Measurements from ENCODE around the gene NOL6. TPM values are rescaled to one million over a fixed set of nuclear protein-coding genes. Genes with fewer than 3 reads are reported as not detected.

Gene NOL6
- total RNA-seq, 1 experiment from 2014 or later, result 48.5 TPM

DNA sequence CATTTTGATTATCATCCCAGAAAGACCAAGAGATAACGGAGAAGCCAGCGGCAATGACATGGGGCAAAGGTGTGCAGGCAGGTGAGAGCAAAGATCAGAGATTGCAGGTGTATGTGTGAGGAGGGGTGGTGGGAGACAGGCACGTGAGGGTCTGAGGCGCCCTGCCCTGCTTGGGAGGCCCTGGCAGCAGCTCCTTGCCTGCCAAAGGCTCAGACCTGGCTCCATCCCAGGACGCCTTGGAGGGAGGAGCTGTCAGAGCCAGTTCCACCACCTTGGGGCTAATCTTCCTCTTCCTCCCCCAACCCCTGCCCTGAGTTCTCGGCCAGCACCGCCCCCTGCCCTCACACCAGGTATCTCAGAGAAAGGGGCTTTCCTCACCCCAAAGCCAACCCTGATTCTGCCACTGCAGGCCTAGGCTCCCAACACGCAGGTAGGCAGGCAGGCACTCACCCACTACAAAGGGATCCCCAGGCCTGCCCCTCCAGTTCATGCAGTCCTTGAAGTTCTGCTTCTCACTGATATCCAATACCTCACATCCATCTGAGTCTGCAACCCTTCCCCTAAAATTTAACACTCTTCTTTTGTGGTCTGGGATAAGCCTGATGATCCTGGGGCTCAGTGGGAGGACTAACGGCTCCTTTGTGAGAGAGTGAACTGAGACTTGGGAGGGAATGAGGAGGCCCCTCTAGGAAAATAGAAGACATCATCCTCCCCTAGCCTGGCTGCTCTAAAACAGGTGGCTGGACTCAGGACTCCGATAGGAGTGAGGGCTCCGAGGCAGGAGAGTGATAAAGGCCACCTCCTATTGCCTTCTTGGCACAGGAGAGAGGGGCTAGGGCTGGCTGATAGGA lies 28.1 kb downstream of the NOL6 start:
- POLR2A ChIA-PET, result interaction anchor here (1.1 to 1.8 kb wide), 2 partner anchors 70 to 421 kb away, joined by 3 to 5 read pairs; partner anchors contain the start of gene DNAJA1
- Mint-ChIP-seq H3K27ac (no peak overlapping the region), H3K27me3 (ENCODE audit: low read depth) (peaks cover 28% of the 10 kb centered on the region), H3K9me3 (no peaks in the 10 kb centered on the region), H3K4me3 (no peak overlapping the region), H3K36me3 (no peaks in the 10 kb centered on the region), H3K4me1 (peaks cover 35% of the 10 kb centered on the region)
- no peak for DNase-seq (ENCODE audit: low spot score)
- TF ChIP-seq ZNF671 (CRISPR knock-in tag; IDR thresholded peaks at IDR 0.05) (no peak), CBFB (CRISPR knock-in tag; IDR thresholded peaks at IDR 0.05; ENCODE audit: low read depth) (no peak), CREB1 (CRISPR knock-in tag; IDR thresholded peaks at IDR 0.05) (no peak), ZNF416 (CRISPR knock-in tag; IDR thresholded peaks at IDR 0.05) (no peak), ZNF423 (CRISPR knock-in tag; IDR thresholded peaks at IDR 0.05) (no peak), PRRX2 (CRISPR knock-in tag; IDR thresholded peaks at IDR 0.05) (no peak)
- TF ChIP-seq, protein P1, sequence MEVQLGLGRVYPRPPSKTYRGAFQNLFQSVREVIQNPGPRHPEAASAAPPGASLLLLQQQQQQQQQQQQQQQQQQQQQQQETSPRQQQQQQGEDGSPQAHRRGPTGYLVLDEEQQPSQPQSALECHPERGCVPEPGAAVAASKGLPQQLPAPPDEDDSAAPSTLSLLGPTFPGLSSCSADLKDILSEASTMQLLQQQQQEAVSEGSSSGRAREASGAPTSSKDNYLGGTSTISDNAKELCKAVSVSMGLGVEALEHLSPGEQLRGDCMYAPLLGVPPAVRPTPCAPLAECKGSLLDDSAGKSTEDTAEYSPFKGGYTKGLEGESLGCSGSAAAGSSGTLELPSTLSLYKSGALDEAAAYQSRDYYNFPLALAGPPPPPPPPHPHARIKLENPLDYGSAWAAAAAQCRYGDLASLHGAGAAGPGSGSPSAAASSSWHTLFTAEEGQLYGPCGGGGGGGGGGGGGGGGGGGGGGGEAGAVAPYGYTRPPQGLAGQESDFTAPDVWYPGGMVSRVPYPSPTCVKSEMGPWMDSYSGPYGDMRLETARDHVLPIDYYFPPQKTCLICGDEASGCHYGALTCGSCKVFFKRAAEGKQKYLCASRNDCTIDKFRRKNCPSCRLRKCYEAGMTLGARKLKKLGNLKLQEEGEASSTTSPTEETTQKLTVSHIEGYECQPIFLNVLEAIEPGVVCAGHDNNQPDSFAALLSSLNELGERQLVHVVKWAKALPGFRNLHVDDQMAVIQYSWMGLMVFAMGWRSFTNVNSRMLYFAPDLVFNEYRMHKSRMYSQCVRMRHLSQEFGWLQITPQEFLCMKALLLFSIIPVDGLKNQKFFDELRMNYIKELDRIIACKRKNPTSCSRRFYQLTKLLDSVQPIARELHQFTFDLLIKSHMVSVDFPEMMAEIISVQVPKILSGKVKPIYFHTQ (CRISPR knock-in tag; IDR thresholded peaks at IDR 0.05), result no peak
- TF ChIP-seq, protein P2, sequence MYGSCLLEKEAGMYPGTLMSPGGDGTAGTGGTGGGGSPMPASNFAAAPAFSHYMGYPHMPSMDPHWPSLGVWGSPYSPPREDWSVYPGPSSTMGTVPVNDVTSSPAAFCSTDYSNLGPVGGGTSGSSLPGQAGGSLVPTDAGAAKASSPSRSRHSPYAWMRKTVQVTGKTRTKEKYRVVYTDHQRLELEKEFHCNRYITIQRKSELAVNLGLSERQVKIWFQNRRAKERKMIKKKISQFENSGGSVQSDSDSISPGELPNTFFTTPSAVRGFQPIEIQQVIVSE (CRISPR knock-in tag; IDR thresholded peaks at IDR 0.05; ENCODE audit: borderline replicate concordance), result no peak
- TF ChIP-seq, protein P3, sequence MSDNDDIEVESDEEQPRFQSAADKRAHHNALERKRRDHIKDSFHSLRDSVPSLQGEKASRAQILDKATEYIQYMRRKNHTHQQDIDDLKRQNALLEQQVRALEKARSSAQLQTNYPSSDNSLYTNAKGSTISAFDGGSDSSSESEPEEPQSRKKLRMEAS (CRISPR knock-in tag; IDR thresholded peaks at IDR 0.05), result no peak
- TF ChIP-seq, protein P4, sequence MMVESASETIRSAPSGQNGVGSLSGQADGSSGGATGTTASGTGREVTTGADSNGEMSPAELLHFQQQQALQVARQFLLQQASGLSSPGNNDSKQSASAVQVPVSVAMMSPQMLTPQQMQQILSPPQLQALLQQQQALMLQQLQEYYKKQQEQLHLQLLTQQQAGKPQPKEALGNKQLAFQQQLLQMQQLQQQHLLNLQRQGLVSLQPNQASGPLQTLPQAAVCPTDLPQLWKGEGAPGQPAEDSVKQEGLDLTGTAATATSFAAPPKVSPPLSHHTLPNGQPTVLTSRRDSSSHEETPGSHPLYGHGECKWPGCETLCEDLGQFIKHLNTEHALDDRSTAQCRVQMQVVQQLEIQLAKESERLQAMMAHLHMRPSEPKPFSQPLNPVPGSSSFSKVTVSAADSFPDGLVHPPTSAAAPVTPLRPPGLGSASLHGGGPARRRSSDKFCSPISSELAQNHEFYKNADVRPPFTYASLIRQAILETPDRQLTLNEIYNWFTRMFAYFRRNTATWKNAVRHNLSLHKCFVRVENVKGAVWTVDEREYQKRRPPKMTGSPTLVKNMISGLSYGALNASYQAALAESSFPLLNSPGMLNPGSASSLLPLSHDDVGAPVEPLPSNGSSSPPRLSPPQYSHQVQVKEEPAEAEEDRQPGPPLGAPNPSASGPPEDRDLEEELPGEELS (CRISPR knock-in tag; IDR thresholded peaks at IDR 0.05), result no peak
- TF ChIP-seq, protein P5, sequence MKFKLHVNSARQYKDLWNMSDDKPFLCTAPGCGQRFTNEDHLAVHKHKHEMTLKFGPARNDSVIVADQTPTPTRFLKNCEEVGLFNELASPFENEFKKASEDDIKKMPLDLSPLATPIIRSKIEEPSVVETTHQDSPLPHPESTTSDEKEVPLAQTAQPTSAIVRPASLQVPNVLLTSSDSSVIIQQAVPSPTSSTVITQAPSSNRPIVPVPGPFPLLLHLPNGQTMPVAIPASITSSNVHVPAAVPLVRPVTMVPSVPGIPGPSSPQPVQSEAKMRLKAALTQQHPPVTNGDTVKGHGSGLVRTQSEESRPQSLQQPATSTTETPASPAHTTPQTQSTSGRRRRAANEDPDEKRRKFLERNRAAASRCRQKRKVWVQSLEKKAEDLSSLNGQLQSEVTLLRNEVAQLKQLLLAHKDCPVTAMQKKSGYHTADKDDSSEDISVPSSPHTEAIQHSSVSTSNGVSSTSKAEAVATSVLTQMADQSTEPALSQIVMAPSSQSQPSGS (CRISPR knock-in tag; IDR thresholded peaks at IDR 0.05; ENCODE audit: borderline replicate concordance, low read depth), result no peak
- TF ChIP-seq, protein P6, sequence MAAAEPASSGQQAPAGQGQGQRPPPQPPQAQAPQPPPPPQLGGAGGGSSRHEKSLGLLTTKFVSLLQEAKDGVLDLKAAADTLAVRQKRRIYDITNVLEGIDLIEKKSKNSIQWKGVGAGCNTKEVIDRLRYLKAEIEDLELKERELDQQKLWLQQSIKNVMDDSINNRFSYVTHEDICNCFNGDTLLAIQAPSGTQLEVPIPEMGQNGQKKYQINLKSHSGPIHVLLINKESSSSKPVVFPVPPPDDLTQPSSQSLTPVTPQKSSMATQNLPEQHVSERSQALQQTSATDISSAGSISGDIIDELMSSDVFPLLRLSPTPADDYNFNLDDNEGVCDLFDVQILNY (CRISPR knock-in tag; IDR thresholded peaks at IDR 0.05), result no peak
- ATAC-seq, result no peak
- CTCF ChIA-PET, result interaction anchor here (1.0 to 1.7 kb wide), 6 partner anchors 28 to 72 kb away, joined by 3 to 7 read pairs (median 3); partner anchors contain the start of gene NOL6

DNA sequence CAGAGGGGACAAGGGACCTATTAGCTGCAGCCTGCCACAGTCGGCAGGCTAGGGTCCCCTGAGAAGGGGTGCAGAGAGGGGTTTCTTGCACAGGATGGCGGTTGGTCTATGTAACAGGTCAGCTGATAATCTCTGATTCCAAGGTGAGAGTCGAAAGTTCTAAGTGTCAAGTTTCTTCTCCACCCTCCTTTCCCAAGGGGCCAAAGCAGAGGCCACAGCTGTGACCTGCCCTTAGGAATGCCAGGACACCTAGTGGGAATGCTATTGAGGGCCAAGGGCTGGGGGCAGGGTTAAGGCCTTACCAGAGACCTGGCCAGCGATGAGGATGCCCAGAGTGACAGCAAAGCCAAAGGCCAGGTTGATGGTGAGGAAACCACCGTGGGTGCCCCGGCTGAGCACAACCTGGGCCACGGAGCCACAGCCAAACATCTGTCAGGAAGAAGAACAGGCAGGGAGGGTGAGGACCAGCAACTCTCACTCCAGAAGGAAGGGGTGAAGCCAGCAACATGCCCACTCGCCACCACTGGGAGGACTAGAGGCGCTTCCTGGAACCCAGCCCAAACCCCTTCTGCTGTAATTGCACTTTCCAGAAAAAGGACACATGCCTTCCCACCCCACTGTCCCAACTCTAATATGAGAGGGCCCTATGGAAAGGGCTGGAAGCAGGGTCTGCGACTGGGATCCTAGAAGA lies 30.1 kb downstream of the NOL6 start:
- CTCF ChIA-PET, result interaction anchor here (0.6 to 8.5 kb wide), 5 partner anchors 9 to 121 kb away, joined by 3 to 69 read pairs (median 6); partner anchors contain the start of gene NOL6
- H3K36me3 Mint-ChIP-seq, result no peaks in the 10 kb centered on the region
- TF ChIP-seq GABPB1 (CRISPR knock-in tag; IDR thresholded peaks at IDR 0.05) (no peak), RORB (CRISPR knock-in tag; IDR thresholded peaks at IDR 0.05) (no peak), NFYB (CRISPR knock-in tag; conservative IDR thresholded peaks at IDR 0.05; ENCODE audit: low read depth) (no peak), NR1H2 (CRISPR knock-in tag; IDR thresholded peaks at IDR 0.05) (no peak), TP53 (CRISPR knock-in tag; IDR thresholded peaks at IDR 0.05) (no peak)
- TF ChIP-seq, protein P7, sequence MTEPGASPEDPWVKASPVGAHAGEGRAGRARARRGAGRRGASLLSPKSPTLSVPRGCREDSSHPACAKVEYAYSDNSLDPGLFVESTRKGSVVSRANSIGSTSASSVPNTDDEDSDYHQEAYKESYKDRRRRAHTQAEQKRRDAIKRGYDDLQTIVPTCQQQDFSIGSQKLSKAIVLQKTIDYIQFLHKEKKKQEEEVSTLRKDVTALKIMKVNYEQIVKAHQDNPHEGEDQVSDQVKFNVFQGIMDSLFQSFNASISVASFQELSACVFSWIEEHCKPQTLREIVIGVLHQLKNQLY (CRISPR knock-in tag; IDR thresholded peaks at IDR 0.05), result no peak
- TF ChIP-seq, protein P8, sequence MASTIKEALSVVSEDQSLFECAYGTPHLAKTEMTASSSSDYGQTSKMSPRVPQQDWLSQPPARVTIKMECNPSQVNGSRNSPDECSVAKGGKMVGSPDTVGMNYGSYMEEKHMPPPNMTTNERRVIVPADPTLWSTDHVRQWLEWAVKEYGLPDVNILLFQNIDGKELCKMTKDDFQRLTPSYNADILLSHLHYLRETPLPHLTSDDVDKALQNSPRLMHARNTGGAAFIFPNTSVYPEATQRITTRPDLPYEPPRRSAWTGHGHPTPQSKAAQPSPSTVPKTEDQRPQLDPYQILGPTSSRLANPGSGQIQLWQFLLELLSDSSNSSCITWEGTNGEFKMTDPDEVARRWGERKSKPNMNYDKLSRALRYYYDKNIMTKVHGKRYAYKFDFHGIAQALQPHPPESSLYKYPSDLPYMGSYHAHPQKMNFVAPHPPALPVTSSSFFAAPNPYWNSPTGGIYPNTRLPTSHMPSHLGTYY (CRISPR knock-in tag; IDR thresholded peaks at IDR 0.05), result no peak
- TF ChIP-seq, protein P9, sequence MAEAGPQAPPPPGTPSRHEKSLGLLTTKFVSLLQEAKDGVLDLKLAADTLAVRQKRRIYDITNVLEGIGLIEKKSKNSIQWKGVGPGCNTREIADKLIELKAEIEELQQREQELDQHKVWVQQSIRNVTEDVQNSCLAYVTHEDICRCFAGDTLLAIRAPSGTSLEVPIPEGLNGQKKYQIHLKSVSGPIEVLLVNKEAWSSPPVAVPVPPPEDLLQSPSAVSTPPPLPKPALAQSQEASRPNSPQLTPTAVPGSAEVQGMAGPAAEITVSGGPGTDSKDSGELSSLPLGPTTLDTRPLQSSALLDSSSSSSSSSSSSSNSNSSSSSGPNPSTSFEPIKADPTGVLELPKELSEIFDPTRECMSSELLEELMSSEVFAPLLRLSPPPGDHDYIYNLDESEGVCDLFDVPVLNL (CRISPR knock-in tag; IDR thresholded peaks at IDR 0.05; ENCODE audit: borderline replicate concordance, low read depth), result no peak
- H3K27me3 Mint-ChIP-seq (ENCODE audit: low read depth), result peaks cover 26% of the 10 kb centered on the region
- H3K9me3 Mint-ChIP-seq, result no peaks in the 10 kb centered on the region
- no peak for ATAC-seq
- no peak for DNase-seq (ENCODE audit: low spot score)
- H3K27ac Mint-ChIP-seq, result no peak overlapping the region
- POLR2A ChIA-PET, result interaction anchor here (0.7 kb wide), 1 partner anchor 81 kb away, joined by 5 read pairs; no protein-coding TSS in a partner anchor
- H3K4me3 Mint-ChIP-seq, result no peak overlapping the region
- H3K4me1 Mint-ChIP-seq, result peaks cover 48% of the 10 kb centered on the region

Measured in WTC11 (cell line).